HAP-1 (cell line): Measurements from ENCODE around the gene DTL.

ENCODE experiments used
- DNase-seq, 2 experiments: peaks; one replicate each; pipeline ENCODE4 v3.0.0-alpha.2; 2016 to 2020; ENCODE audit warnings: low spot score in 2 of 2
- H3K27me3 ChIP-seq: fragments of 250-450 bp; sonication (Bioruptor Pico); 2 replicates; pipeline ENCODE4 v1.5.1; 2020; ENCODE audit warnings: low read depth, mild to moderate bottlenecking, moderate library complexity
- H3K36me3 ChIP-seq: fragments of 250-450 bp; sonication (Bioruptor Pico); replicated peaks from 2 replicates; pipeline ENCODE4 v1.5.1; 2020; ENCODE audit warnings: mild to moderate bottlenecking
- H3K4me1 ChIP-seq: fragments of 250-450 bp; sonication (Bioruptor Pico); 2 replicates; pipeline ENCODE4 v1.5.1; 2020; ENCODE audit warnings: mild to moderate bottlenecking
- H3K4me3 ChIP-seq: fragments of 250-450 bp; sonication (Bioruptor Pico); 2 replicates; pipeline ENCODE4 v1.5.1; 2020; ENCODE audit warnings: mild to moderate bottlenecking, moderate library complexity
- H3K9me3 ChIP-seq: fragments of 250-450 bp; sonication (Bioruptor Pico); 2 replicates; pipeline ENCODE4 v1.5.1; 2020; ENCODE audit warnings: mild to moderate bottlenecking, moderate library complexity
- in situ Hi-C: fragments of 300-500 bp; cut with MboI; formaldehyde crosslinking; loops from 3 replicates; pipeline ENCODE4 v1.14.3; 2020; ENCODE audit warnings: low sequenced_read_pairs, inconsistent platforms, mixed read lengths

The DTL gene

DNA sequence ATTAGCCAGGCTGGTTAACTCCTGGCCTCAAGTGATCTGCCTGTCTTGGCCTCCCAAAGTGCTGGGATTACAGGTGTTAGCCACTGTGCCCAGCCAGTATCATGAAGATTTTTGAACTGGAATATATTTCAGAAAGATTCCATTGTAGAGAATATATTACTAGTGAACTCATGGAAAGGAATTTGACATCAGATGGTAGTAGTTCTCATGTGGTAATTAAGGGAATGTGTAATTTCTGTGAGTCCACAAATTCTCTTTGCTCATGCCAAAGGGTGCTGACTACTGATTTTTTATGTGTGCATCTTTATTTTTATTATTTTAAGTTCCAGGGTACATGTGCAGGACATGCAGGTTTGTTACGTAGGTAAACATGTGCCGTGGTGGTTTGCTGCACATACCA, 10.4 kb downstream of the DTL start:
- in situ Hi-C loops = loop anchor here (25.0 kb wide), 1 partner anchor 359 kb away; the partner anchor contains the start of gene NEK2
- Histone ChIP-seq H3K9me3 (no peaks in the 10 kb centered on the region), H3K36me3 (peaks cover 81% of the 10 kb centered on the region), H3K4me1 (peaks cover 6% of the 10 kb centered on the region), H3K4me3 (no peak overlapping the region), H3K27me3 (no peaks in the 10 kb centered on the region)
- no peak for DNase-seq

- in situ Hi-C loops = no loop called here
- H3K27me3 ChIP-seq = no peaks in the 10 kb centered on the region
- no peaks in the 10 kb centered on the region for H3K4me1 ChIP-seq
- no peaks in the 10 kb centered on the region for H3K9me3 ChIP-seq
- DNase-seq = no peak
- peaks cover 63% of the 10 kb centered on the region for H3K36me3 ChIP-seq
- no peak overlapping the region for H3K4me3 ChIP-seq
These were observed 18.4 kb downstream of the DTL start for GRCh38 chr1:212053993-212054392.

DNA sequence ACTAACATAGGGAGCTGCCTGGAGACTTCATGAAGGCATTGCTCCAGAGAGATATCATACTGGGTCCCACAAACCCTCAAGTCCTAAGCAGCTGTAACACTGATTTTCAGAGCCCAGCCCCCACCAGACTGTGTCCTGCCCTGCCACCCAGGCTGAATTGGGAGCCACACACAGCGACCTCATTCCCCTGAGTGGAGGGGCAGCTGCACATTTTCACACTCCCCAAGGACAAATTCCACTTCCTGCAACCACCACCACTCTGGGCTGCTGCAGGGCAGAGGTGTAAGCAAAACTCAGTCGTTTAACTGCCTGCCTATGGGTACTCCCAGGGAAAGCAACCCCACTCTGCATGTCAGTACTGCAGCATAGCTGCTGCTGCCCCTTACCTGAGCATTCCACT, 19.8 kb downstream of the DTL start:
- no peak for DNase-seq
- Histone ChIP-seq H3K9me3 (no peaks in the 10 kb centered on the region), H3K4me3 (no peak overlapping the region), H3K4me1 (no peaks in the 10 kb centered on the region), H3K36me3 (peaks cover 51% of the 10 kb centered on the region), H3K27me3 (no peaks in the 10 kb centered on the region)
- in situ Hi-C loops = no loop called here

- H3K4me3 ChIP-seq = no peak overlapping the region
- DNase-seq = no peak
- H3K4me1 ChIP-seq = no peaks in the 10 kb centered on the region
- H3K27me3 ChIP-seq = no peaks in the 10 kb centered on the region
- in situ Hi-C loops = loop anchor here (10.0 kb wide), 1 partner anchor 394 kb away; no protein-coding TSS in a partner anchor
- H3K36me3 ChIP-seq = peaks cover 39% of the 10 kb centered on the region
- no peaks in the 10 kb centered on the region for H3K9me3 ChIP-seq
These were observed 25.3 kb downstream of the DTL start for GRCh38 chr1:212060632-212061472.

GRCh38 chr1:212062832-212063438, 27.4 kb downstream of the DTL start:
- DNase-seq = peak in 1 of 2 experiments; percentile 53
- H3K4me3 ChIP-seq = no peak overlapping the region
- H3K9me3 ChIP-seq = no peaks in the 10 kb centered on the region
- H3K27me3 ChIP-seq = no peaks in the 10 kb centered on the region
- H3K36me3 ChIP-seq = peaks cover 47% of the 10 kb centered on the region
- H3K4me1 ChIP-seq = no peaks in the 10 kb centered on the region
- in situ Hi-C loops = loop anchor here (10.0 kb wide), 1 partner anchor 392 kb away; no protein-coding TSS in a partner anchor

DNA sequence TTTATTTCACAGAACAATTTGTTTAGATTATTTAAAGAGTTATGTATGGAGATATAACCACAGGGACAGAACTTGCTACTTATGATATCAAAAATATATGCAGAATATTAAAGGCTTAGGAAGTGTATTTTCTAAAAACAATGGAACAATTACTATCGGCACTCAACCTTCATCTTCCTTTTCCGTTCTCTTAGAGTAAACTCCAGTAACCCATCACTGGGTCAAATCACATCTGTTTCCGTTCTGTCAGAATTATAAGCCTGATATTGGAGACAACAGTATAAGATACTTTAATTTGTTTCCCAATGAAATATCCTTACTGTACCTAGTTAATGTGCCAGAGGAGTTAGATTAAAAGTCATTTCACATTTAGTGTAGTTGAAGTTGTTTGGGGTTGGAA, 32.2 kb downstream of the DTL start:
- Histone ChIP-seq H3K4me3 (no peak overlapping the region), H3K27me3 (no peaks in the 10 kb centered on the region), H3K4me1 (no peaks in the 10 kb centered on the region), H3K36me3 (peaks cover 82% of the 10 kb centered on the region), H3K9me3 (no peaks in the 10 kb centered on the region)
- in situ Hi-C loops = loop anchor here (10.0 kb wide), 1 partner anchor 387 kb away; no protein-coding TSS in a partner anchor
- no peak for DNase-seq

- Histone ChIP-seq H3K9me3 (no peaks in the 10 kb centered on the region), H3K36me3 (peaks cover 81% of the 10 kb centered on the region), H3K4me3 (no peak overlapping the region), H3K27me3 (no peaks in the 10 kb centered on the region), H3K4me1 (no peaks in the 10 kb centered on the region)
- DNase-seq = no peak
- in situ Hi-C loops = no loop called here
These were observed 35.3 kb downstream of the DTL start for GRCh38 chr1:212070720-212071302.

- Histone ChIP-seq H3K4me1 (no peaks in the 10 kb centered on the region), H3K4me3 (no peak overlapping the region), H3K9me3 (no peaks in the 10 kb centered on the region), H3K27me3 (no peaks in the 10 kb centered on the region), H3K36me3 (peaks cover 80% of the 10 kb centered on the region)
- in situ Hi-C loops = no loop called here
- DNase-seq = no peak
These were observed 36.5 kb downstream of the DTL start for GRCh38 chr1:212072047-212072446.

- no peak for DNase-seq
- no peaks in the 10 kb centered on the region for H3K4me1 ChIP-seq
- no peaks in the 10 kb centered on the region for H3K9me3 ChIP-seq
- in situ Hi-C loops = no loop called here
- H3K27me3 ChIP-seq = no peaks in the 10 kb centered on the region
- no peak overlapping the region for H3K4me3 ChIP-seq
- H3K36me3 ChIP-seq = peaks cover 79% of the 10 kb centered on the region
These were observed 37.9 kb downstream of the DTL start for GRCh38 chr1:212073490-212073889.

DNA sequence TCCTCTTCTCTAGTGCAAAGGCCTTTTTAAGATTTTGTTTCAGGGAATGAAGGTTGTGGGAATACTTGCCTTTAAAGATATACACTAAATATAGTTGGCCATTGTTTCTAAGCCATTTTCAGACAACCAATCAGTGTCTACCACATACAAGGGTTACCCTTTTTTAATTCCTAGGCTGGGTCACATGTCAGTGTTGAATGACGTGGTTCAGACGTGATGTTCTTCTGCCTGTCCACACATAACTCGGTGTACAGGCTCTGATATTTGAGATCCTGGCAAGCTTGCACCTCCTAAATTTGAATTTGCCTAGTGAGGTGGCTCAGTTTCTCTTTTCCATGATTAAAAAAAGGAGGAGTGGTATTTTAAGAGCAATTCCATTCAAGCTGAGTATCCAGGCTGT, 38.8 kb downstream of the DTL start:
- no peaks in the 10 kb centered on the region for H3K9me3 ChIP-seq
- H3K27me3 ChIP-seq = no peaks in the 10 kb centered on the region
- DNase-seq = no peak
- H3K4me3 ChIP-seq = no peak overlapping the region
- H3K4me1 ChIP-seq = no peaks in the 10 kb centered on the region
- H3K36me3 ChIP-seq = peaks cover 79% of the 10 kb centered on the region
- in situ Hi-C loops = no loop called here

- Histone ChIP-seq H3K4me3 (no peak overlapping the region), H3K27me3 (no peaks in the 10 kb centered on the region), H3K4me1 (no peaks in the 10 kb centered on the region), H3K9me3 (no peaks in the 10 kb centered on the region), H3K36me3 (peaks cover 81% of the 10 kb centered on the region)
- no peak for DNase-seq
- in situ Hi-C loops = no loop called here
These were observed 39.3 kb downstream of the DTL start for GRCh38 chr1:212074856-212075255.

DNA sequence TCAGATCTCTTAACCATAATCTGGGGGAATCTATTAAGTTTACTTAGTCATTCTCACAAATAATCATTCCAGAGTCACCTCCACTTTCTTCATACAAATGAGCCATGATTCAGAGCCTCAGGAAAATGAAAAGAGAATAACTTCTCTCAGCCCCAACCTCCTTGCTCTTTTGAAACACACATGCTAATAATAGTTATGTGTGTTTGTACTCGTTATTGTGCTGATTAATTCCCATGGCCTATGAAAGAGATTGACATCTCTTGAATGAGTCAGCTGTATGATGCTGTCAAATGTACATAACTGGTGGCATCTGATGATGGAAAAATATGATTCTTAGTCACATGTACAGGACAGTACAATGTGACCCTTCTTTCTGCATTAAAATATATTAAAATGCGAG, 41.5 kb downstream of the DTL start:
- in situ Hi-C loops = no loop called here
- DNase-seq = no peak

DNA sequence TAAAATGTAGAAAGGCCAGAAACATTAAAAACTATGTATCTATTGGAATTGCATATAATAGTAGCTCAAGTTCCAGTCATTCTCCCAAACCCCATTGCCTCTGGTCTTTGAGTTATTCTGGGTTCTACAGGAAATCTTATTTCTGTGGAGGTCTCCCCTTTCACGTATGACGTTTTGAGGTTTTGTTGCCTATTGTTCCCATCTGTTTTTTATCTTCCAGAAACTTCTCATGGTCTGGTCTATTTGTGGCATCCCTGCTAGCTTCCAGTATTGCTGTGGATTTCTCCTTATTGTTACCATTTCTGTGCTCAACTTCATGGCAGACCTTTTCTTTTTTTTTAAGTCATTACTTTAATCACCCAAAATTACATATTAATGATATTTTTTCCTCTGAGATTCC, 43.3 kb downstream of the DTL start:
- Histone ChIP-seq H3K9me3 (no peaks in the 10 kb centered on the region), H3K4me1 (no peaks in the 10 kb centered on the region), H3K27me3 (no peaks in the 10 kb centered on the region), H3K4me3 (no peak overlapping the region), H3K36me3 (peaks cover 83% of the 10 kb centered on the region)
- DNase-seq = no peak
- in situ Hi-C loops = no loop called here

More for the DNA sequence above, 41.5 kb downstream of the DTL start:
- H3K4me3 ChIP-seq = no peak overlapping the region
- H3K36me3 ChIP-seq = peaks cover 81% of the 10 kb centered on the region
- no peaks in the 10 kb centered on the region for H3K27me3 ChIP-seq
- no peaks in the 10 kb centered on the region for H3K9me3 ChIP-seq
- H3K4me1 ChIP-seq = no peaks in the 10 kb centered on the region
